IMR-90 (cell line): ENCODE results near the gene PPARD.

Source experiments
- CEBPB ChIP-seq: IDR thresholded peaks from 2 replicates; pipeline ENCODE4 v1.6.1; 2012; ENCODE audit warnings: low read depth, low read length, improper control_type of control experiment
- CHD1 ChIP-seq: IDR thresholded peaks from 2 replicates; pipeline ENCODE4 v1.6.1; 2012; ENCODE audit warnings: low read depth, low read length, improper control_type of control experiment
- CTCF ChIP-seq: conservative IDR thresholded peaks from 2 replicates; pipeline ENCODE4 v1.5.1; 2012; ENCODE audit warnings: mild to moderate bottlenecking, low read depth, low read length, improper control_type of control experiment
- ELK1 ChIP-seq: fragments of 150-350 bp; IDR thresholded peaks from 2 replicates; pipeline ENCODE4 v1.6.1; 2016; ENCODE audit warnings: low read depth, mild to moderate bottlenecking, low read length, moderate library complexity, borderline replicate concordance
- MXI1 ChIP-seq: IDR thresholded peaks from 2 replicates; pipeline ENCODE4 v1.6.1; 2012; ENCODE audit warnings: low read depth, mild to moderate bottlenecking, low read length, moderate library complexity, borderline replicate concordance
- NFE2L2 ChIP-seq: fragments of 150-350 bp; IDR thresholded peaks from 2 replicates; pipeline ENCODE4 v1.6.1; 2016; ENCODE audit warnings: low read depth, mild to moderate bottlenecking, low read length
- POLR2A ChIP-seq: IDR thresholded peaks from 2 replicates; pipeline ENCODE4 v1.6.1; 2012; ENCODE audit warnings: mild to moderate bottlenecking, low read depth, low read length
- RAD21 ChIP-seq: IDR thresholded peaks from 2 replicates; pipeline ENCODE4 v1.6.1; 2012; ENCODE audit warnings: low read length, improper control_type of control experiment
- RFX5 ChIP-seq: IDR thresholded peaks from 2 replicates; pipeline ENCODE4 v1.8.0; 2012; ENCODE audit warnings: low read depth, mild to moderate bottlenecking, low read length, moderate library complexity
- SMC3 ChIP-seq: fragments of 150-350 bp; IDR thresholded peaks from 2 replicates; pipeline ENCODE4 v1.6.1; 2016; ENCODE audit warnings: low read depth, mild to moderate bottlenecking, antibody characterized with exemption, low read length, moderate library complexity
- USF2 ChIP-seq: fragments of 150-350 bp; IDR thresholded peaks from 2 replicates; pipeline ENCODE4 v1.6.1; 2017; ENCODE audit warnings: mild to moderate bottlenecking, antibody characterized with exemption, low read length, low read depth

- TF ChIP-seq CTCF = no peak
- no peak for TF ChIP-seq NFE2L2
- no peak for TF ChIP-seq USF2
- TF ChIP-seq SMC3 = no peak
- no peak for TF ChIP-seq CHD1
- TF ChIP-seq RAD21 = no peak
- TF ChIP-seq RFX5 = no peak
- no peak for TF ChIP-seq POLR2A
- no peak for TF ChIP-seq MXI1
- no peak for TF ChIP-seq ELK1
- TF ChIP-seq CEBPB = no peak
These were observed 109.2 kb downstream of the PPARD start for GRCh38 chr6:35451354-35452182.
